Activated CD8-positive, alpha-beta memory T cell treated with anti-CD3 and anti-CD28 coated beads, Interleukin-2, amount 50 U/mL, for 1 hour (primary cell): ENCODE results near the gene CGB1.

ENCODE experiments used
- DNase-seq: peaks from one replicate; pipeline ENCODE4 v3.0.0-alpha.2; 2020; ENCODE audit errors: extremely low read depth

CGB1 gene

GRCh38 chr19:48994035-48994386, 42.7 kb downstream of the CGB1 start:
- no peak for DNase-seq

GRCh38 chr19:48993175-48994034, 43.3 kb downstream of the CGB1 start, which contains the start of the genes GYS1 and RUVBL2:
Gene GYS1 (minus strand): TSS chr19:48993309. CDS start chr19:48993112, 197 bp downstream.
Gene RUVBL2 (plus strand): TSS chr19:48993887. CDS start chr19:48993912, 25 bp downstream.
- peak; percentile 94 for DNase-seq

DNA sequence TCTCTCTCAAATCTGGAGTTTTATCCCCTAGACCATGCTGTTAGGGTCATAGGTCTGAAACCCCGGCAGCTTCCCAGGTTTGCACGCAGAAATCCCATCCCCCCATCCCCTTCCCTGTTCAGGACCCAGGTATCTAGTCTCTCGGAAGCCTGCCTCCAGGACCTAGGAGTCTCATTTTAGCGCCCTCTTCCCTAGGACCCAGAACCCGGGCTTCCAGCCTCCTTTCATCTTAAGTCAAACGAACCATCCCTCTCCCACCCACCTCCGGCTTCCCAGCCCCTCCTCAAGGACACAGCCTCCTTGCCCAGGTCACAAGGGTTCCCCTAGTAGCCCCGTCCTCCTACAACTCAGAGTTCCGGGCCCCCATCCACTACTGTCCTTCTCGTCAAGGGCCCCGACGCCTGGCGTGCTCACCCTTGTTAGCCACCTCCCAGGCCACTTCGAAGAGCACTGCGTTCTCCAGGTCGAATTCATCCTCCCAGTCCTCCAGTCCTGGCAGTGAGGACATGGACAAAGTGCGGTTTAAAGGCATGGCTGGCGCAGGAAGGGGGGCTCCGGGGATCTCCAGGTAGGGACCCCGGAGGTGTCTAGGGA, 44.0 kb downstream of the CGB1 start:
- DNase-seq, result no peak

- no peak for DNase-seq
These were observed 44.7 kb downstream of the CGB1 start for GRCh38 chr19:48991873-48992580.

GRCh38 chr19:48991011-48991609, 45.6 kb downstream of the CGB1 start:
- DNase-seq, result no peak

DNA sequence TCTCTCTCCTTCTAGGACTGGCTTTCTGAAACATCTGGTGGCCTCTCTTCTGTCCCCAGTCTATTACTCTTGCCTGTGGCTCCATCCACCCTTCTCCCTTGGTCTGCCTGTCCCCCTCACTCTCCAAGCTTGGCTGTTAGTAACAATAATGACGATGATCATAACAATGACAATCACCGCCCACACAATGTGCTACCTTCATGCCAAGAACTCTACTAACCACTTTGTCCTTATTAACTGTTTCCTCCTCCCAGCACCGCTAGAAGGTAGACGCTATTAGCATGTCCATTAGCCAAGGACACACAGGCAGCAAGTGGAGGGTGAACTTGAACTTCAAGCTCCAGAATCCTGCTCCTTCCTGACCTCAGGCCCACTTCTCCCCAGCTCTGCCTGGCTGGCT, 46.3 kb downstream of the CGB1 start:
- no peak for DNase-seq

DNA sequence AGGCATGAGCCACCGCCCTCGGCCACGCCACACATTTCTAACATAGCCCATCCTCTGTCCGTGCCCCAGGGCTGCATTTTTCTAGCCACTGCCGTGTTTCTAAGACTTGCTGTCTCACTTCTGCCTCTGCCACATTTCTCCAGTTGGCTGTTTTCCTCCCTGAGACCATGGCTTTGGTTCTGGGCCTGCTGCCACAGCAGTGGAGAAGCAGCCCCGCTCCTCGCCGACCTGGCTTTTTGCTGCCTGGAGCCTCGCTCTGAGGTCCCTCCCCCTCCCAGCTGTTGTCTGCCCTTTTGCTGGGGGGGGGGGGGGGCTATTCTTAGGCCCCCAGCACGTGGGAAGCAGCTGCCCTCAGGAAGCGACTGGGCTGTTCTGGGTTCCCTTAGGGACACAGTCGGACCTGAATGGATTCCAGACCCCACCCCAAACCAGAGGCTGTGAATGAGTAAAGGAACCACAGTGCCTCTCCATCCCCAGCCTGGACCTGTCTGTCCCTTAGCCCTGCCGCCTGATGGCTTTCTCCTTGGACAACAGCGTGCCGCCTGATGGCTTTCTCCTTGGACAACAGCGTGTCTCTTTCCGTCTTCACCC, 46.9 kb downstream of the CGB1 start:
- no peak for DNase-seq

DNA sequence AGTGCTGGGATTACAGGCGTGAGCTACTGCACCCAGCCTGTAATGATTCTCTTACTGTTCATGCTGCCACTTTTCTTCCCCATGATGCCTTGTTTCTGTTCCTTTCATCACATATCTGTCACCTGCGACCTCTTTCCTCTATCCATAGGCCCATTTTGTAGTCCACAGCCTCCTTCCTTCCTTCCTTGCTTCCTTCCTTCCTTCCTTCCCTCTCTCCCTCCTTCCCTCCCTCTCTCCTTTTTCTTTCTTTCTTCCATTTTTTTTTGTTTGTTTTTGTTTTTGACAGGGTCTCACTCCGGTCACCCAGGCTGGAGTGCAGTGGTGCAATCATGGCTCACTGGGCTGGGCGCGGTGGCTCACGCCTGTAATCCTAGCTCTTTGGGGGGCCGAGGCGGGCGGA, 47.8 kb downstream of the CGB1 start:
- DNase-seq, result no peak

DNA sequence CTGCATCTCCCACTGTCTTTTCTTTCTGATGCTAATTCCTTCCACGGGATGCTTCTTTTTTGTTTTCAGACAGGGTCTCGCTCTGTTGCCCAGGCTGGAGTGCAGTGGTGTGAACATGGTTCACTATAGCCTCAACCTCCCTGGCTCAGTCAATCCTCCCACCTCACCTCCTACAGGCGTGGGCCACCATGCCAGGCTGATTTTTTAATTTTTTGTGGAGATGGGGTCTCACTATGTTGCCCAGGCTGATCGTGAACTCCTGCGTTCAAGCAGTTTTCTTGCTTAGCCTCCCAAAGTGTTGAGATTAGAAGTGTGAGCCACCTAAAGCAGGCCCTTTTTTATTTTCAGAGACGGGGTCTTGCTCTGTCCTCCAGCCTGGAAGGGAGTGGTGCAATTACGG, 48.4 kb downstream of the CGB1 start:
- DNase-seq, result no peak

- DNase-seq, result no peak
These were observed 49.4 kb downstream of the CGB1 start for GRCh38 chr19:48987323-48987722.

DNA sequence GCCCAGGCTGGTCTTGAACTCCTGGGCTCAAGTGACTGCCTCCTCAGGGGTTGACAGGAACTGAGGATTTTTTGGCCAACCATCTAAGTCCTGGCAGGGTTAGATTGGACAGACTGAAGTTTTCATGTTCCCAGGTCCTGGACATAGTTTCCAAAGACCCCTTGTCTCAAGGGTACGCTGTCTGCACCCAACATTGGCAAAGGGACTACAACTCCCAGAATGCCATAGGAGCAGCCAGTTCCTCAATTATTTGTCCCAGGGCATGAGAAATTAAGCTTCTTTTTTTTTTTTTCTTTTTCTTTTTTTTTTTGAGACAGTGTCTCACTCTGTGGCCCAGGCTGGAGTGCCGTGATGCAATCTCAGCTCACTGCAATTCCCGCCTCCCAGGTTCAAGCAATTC, 50.5 kb downstream of the CGB1 start:
- DNase-seq, result no peak

DNA sequence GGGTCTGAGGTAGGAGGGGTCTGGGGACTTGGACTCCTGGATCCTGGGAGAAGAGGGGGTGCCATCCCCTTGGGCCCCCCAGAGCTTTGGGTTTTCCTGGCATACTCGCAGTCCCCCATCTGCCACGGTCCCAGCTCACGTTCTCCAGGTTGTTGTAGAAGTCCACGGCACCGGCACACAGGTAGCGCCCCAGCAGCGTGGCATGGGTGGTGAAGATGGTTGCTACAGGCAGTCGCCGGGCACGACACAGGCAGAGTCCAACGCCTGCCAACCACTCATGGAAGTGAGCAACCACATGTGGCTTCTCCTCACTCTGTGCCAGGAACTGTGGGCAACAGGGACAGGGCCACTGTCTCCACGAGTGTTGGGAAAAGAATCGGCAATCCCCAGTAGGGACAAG, 51.0 kb downstream of the CGB1 start:
- DNase-seq, result no peak
